Smooth muscle cell of the brain vasculature (primary cell): Measurements from ENCODE around the gene CALHM2.
"Not testable (repeated sequence)": the region's sequence is repeated elsewhere in the genome, so short reads cannot be mapped to it uniquely, and the experiment has no call there.

Experiments
- DNase-seq: peaks from one replicate; pipeline ENCODE4 v3.0.0-alpha.2; 2012; ENCODE audit warnings: low read depth, low spot score

Gene CALHM2

DNA sequence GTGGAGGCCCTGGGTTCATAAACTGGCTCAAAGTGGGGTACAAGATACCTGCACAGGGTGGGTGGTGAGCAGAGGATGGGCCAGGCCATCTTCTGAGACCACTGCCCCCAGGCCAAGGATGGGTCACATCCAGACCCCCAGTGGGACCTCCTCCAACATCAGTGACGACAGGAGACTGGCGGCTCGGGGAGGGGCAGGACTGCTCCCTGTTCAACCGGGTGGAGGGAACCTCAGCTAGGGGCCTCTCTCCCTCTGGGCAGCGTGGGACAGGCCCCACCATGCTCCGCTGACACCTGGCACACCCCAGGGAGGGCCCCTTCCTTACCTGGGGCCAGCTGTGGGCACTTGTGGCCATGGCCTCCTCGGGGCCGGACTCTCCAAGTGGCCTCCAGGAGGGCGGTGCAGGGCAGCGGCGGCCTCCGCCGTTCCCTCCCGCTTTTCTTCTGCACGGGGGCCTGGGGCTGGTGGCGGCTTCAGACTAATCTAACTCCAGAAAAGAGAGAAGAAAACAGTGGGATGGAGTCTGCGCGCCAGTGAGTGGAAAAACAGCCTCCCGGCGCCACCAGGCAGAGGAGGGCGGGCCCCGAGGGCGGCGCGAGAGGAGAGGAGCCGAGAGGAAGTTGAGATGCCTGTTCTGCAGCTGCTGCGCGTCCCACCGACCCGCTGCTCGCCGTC is at the start of gene CALHM2:
Gene CALHM2 (minus strand): TSS at position 540 of the 675 bp plus-strand sequence. CDS start 2,429 bp downstream, outside the sequence.
- DNase-seq: no peak

DNA sequence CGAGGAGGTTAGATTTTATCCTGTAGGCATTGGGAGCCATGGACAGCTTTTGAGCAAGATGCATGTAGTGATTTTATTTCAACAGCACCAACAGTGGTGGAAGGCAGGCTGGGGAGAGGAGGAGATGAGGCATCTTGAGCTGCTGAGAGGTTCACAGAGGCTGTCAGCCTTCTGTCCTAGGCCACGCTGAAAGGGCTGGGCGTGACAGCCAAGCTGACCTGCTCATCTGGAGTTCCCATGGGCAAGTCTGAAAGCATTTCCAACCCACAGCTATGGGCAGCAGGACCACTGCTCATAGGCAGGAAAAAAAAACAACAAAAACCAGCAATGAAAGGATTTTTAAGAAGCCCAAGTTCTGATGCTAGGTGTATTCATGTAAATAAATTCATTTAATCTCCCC is 49.0 kb upstream of the CALHM2 start:
- DNase-seq: no peak

DNA sequence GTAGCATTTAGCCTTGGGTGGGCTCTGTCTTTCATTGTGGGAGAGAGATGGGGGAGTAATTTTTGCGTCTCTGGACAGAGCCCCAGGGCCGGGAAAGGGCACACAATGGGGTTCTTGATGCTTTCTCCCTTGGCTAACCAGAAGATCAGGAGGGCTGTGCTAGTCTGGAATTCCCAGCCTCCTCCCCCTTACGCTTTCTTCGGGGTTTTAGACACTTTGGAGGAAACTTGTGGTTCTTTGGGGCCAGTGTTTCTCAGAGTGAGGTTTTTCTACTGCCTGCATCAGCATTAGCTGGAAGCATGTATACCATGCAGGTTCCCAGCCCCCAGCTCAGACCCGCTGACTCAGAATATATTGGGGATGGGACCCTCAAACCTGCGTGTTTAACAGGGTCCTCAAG is 48.3 kb upstream of the CALHM2 start:
- DNase-seq: no peak

GRCh38 chr10:103499881-103500280 is 47.7 kb upstream of the CALHM2 start:
- DNase-seq: no peak

GRCh38 chr10:103498936-103499638 is 46.9 kb upstream of the CALHM2 start:
- no peak for DNase-seq

DNA sequence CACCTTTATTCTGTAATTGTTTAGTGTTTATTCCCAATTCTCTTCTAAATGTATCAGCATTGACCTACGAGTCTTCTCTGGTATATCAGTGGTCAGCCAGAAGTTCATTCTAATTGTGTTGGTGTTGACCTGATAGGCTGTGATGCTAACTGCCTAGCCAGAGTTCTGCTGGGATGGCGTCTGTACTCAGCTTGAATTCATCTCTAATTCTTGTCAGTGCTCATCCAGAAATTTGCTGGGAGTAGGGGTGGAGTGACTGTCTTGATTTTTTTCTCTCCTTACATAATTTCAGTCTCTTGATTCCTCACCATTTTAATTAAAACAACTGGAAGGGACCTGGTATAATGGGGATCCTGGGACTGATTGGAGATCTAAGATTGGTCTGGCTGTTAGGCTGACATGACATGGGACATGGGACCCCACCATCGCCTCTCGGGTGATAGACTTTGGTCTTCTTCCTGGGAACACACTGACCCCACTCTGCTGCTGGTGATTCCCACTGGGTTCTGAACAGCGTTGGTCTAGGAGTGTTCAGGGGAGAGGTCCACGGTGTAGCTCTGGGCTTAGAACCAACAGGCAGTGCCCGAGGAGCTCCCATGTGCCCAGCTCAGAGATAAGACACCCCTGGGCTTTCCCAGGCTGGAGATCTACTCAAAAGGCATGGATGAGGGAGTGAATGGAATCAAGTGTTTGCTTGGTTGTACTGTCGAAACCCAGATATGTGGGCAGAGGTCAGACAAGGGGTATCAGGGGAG is 45.2 kb upstream of the CALHM2 start:
- no peak for DNase-seq

GRCh38 chr10:103495321-103495720 is 43.2 kb upstream of the CALHM2 start:
- DNase-seq: no peak

GRCh38 chr10:103493916-103494877 is 42.0 kb upstream of the CALHM2 start:
- DNase-seq: no peak

DNA sequence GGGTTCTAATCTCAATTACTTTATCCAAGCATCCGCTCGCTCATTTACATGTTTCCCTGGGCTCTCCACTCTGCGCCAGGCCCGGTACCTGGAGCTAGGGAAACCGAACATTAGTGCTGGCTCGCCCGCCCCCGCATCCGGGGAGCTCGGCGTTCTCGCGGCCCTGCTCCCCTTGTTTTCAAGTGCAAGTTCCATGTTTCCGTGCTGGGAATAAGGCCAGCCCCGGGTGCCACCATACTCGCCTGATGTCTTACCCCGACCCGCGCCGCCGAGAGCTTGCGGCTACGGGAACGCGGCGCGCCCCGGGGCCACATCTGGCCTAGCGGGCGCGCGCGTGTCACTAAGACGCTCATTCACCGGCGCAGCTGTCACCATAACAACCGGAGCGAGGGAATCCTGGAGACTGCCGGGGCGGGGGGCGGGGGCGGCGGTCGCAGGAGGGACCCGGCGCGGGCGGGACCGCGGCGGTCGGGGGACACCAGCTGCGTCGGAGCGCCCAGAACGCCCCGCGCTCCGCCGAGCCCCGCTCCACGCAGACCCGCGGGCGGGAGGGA is 41.3 kb upstream of the CALHM2 start, which contains the start of gene NEURL1:
Gene NEURL1 (plus strand): TSS at position 344 of the 554 bp plus-strand sequence. CDS start 683 bp downstream, outside the sequence.
- DNase-seq: no peak

- DNase-seq: no peak
These were observed 40.6 kb upstream of the CALHM2 start for GRCh38 chr10:103492655-103493261.

GRCh38 chr10:103491729-103492364 is 39.7 kb upstream of the CALHM2 start:
- peak; percentile 79 for DNase-seq

GRCh38 chr10:103490986-103491314 is 38.8 kb upstream of the CALHM2 start:
- no peak for DNase-seq

- no peak for DNase-seq
These were observed 35.2 kb upstream of the CALHM2 start for GRCh38 chr10:103487410-103487708.

- DNase-seq: not testable (repeated sequence)
These were observed 34.7 kb upstream of the CALHM2 start for GRCh38 chr10:103486635-103487409.

DNA sequence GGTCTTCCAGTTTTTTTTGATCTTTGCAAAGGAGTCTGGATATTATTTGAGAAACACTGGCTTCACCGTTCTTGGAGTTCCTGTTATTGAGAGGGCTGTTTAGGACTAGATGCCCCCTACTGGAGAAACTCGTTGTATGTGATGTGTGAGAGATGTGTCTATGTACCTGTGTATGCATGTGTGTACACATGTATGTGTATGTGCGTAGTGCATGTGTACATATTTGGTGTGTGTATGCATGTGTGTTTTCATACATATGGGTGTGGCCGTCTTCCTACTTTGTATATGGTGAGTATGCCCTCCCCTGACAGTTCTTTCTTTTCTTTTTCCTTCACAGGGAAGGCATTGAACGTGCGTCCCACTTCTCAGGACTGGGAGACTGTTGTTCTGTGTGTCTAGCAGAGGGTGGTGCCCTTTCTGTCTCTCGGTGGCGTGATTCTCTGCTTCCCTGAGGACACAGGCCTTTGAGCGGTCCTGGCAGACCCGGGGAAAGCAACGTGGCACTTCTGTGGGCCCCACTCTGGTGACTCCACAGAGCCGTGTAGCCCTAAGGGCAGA is 29.9 kb upstream of the CALHM2 start:
- peak; percentile 41 for DNase-seq

- no peak for DNase-seq
These were observed 28.4 kb upstream of the CALHM2 start for GRCh38 chr10:103480521-103480920.

DNA sequence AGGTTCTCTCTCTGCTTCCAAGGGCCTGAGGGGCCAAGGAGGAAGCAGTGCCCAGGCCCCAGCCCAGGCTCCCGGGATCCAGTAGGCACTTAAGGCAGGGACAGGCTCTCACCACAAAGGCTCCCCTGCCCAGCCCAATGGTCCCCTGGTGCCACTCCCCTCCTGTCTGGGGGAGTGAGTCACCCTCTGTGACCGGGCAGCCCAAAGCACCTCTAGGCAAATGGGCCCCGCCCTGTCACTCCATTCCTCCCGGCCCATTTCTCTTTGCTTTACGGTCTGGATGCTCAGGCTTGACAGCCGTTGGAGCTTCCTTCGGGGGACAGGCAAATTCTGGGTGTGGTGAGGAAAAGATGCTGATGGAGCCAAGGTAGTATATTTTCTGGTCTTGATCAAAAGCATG is 27.0 kb upstream of the CALHM2 start, which contains the start of gene CALHM3:
Gene CALHM3 (minus strand): TSS at position 106 of the 400 bp plus-strand sequence. CDS start 208 bp downstream, outside the sequence.
- DNase-seq: no peak

DNA sequence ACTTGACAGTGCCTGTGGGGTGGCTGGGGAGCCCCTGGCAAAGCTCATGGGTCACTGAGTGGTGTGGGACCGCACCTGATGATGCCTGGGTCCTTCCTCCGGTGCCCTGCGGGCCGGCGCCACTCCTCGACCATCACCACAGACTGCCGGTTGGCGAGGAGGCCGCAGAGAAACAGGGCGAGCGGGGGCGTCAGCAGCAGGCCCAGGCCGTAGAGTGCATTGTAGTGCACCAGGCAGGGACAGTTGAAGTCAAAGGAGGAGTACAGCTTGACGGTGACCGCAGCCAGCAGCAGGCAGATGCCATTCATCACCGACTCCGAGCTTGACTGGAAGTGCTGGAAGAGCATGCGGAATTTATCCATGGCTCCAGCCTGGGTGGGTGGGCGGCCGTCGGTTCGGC is 26.5 kb upstream of the CALHM2 start:
- DNase-seq: no peak
